ENCODE measurements around the gene TEAD3. TPM values are rescaled to one million over a fixed set of nuclear protein-coding genes. Genes with fewer than 3 reads are reported as not detected.

The TEAD3 gene
- total and polyA plus RNA-seq, 10 of the 15 experiments (the other 5 are each of a cell fraction or from before 2014, with no cell fraction given): 0.02 to 0.28 (median 0.18) TPM; not detected in 5

DNA sequence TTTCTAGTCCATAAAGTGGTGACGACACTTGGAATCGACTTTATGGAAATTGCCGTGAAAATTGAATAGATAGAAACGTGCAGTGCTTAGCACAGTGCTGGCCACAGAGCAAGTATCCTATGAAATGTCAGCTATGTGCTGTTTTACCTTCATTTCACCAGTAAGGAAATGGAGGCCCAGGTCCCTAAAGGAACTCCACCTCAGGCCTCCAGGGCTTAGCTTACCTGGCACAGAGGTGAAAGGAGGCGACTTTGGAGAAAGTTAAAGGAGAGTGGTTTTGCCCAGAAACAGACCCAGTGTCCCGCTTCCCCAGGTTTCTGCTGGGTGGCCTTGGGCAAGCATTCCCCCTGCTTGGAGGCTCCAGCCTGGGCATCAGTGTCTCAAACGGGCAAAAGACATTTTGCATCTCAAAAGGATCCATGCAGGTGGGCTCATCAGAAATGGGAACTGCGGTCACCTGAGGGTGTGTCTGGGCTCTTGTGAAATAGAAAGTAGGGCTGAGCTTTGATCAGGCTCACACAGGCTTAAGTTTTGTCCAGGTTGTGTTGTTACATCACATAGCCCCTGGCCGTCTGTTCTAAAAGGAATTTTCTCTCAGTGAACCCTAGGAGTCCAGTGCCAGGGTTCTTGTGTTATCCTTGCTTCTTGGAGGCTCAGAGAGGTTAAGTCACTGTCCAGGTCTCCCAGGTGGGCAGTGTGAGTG, 22.6 kb upstream of the TEAD3 start:
- SMC1A ChIA-PET (ENCODE audit: uncharacterized antibody, unreplicated experiment): interaction anchor here (1.2 kb wide), 1 partner anchor 127 kb away, joined by 3 read pairs; no protein-coding TSS in a partner anchor
- no peak for TF ChIP-seq MXI1 (IDR thresholded peaks at IDR 0.05; ENCODE audit: low read depth, low read length)
- TF ChIP-seq EZH2 (IDR thresholded peaks at IDR 0.05; ENCODE audit: borderline replicate concordance, control insufficient read depth, low read depth, low read length): no peak
- no peak for TF ChIP-seq FOS (IDR thresholded peaks at IDR 0.05; ENCODE audit: borderline replicate concordance, extremely low read depth, insufficient read length)
- no peak for TF ChIP-seq EGR1 (IDR thresholded peaks at IDR 0.05; ENCODE audit: borderline replicate concordance in 1 of 2, low read depth in 2 of 2, low read length in 2 of 2)
- TF ChIP-seq LARP7 (IDR thresholded peaks at IDR 0.05): no peak
- TF ChIP-seq JUNB (IDR thresholded peaks at IDR 0.05): no peak
- TF ChIP-seq CHD2 (IDR thresholded peaks at IDR 0.05; ENCODE audit: borderline replicate concordance, low read depth, low read length): no peak
- TF ChIP-seq ETV6 (conservative IDR thresholded peaks at IDR 0.05 in 1 of 2, IDR thresholded peaks at IDR 0.05 in 1 of 2; ENCODE audit: borderline replicate concordance in 1 of 2, low read depth in 1 of 2): no peak
- no peak for TF ChIP-seq SKIL (IDR thresholded peaks at IDR 0.05; ENCODE audit: low read depth, poor library complexity, severe bottlenecking)
- 53% methylated on average over 9 of the region's 9 CpGs for WGBS (ENCODE audit: insufficient coverage, insufficient replicate concordance, low lambda C conversion rate, missing lambda C conversion rate)
- H3K27me3 ChIP-seq (replicated peaks in 1 of 2; ENCODE audit: control insufficient read depth in 2 of 2, insufficient read depth in 2 of 2, low read length in 1 of 2): peaks cover 0 to 1% of the 10 kb centered on the region in 2 experiments; a peak in 2 of 4 replicates
- H3K36me3 ChIP-seq (ENCODE audit: control insufficient read depth in 2 of 2, insufficient read depth in 2 of 2, low read length in 1 of 2): no peaks in the 10 kb centered on the region
- no peak overlapping the region for H3K9ac ChIP-seq (ENCODE audit: control insufficient read depth, insufficient read depth, low read length)
- no peak overlapping the region for H3K4me2 ChIP-seq (ENCODE audit: control insufficient read depth, insufficient read depth)
- in situ Hi-C loops (cut with MboI) (loop anchor here (5.0 kb wide), 1 partner anchor 218 kb away; the partner anchor contains the start of gene ARMC12), intact Hi-C loops (cut with micrococcal nuclease; ENCODE audit: unreplicated experiment) (loop anchor here (5.0 to 10.0 kb wide), 2 partner anchors 63 to 435 kb away; no protein-coding TSS in a partner anchor)
- no peak for DNase-seq (ENCODE audit: low read depth, low spot score)
- FAIRE-seq: no peak
- RAD21 ChIA-PET (ENCODE audit: unreplicated experiment): no interaction called here
- H3K4me1 ChIP-seq (ENCODE audit: control insufficient read depth, insufficient read depth, low read length): no peaks in the 10 kb centered on the region
- no peaks in the 10 kb centered on the region for H4K20me1 ChIP-seq (ENCODE audit: control insufficient read depth, insufficient read depth)
- POLR2A ChIA-PET: no interaction called here
- no peaks in the 10 kb centered on the region for H3K9me3 ChIP-seq (replicated peaks; ENCODE audit: control insufficient read depth, insufficient read depth, low read length)
- no peak overlapping the region for H3K4me3 ChIP-seq
- no peak overlapping the region for H2AFZ ChIP-seq (ENCODE audit: control insufficient read depth, low read depth, low read length)
- ATAC-seq: no peak
- CTCF ChIA-PET: interaction anchor here (0.7 to 10.7 kb wide), 2 partner anchors 216 to 323 kb away, joined by 3 to 168 read pairs; partner anchors contain the start of gene ARMC12
- no peaks in the 10 kb centered on the region for H3K79me2 ChIP-seq (ENCODE audit: control insufficient read depth, insufficient read depth, low read length)
- BruUV-seq (replicated peaks): no TSS peak
- no peak overlapping the region for H3K27ac ChIP-seq (ENCODE audit: control insufficient read depth, insufficient read depth)

Data from GM12878 (cell line).